Fibroblast of lung (primary cell): ENCODE results near the gene RAPGEF2. TPM values are rescaled to one million over a fixed set of nuclear protein-coding genes. Genes with fewer than 3 reads are reported as not detected.
"Not testable (repeated sequence)": the region's sequence is repeated elsewhere in the genome, so short reads cannot be mapped to it uniquely, and the experiment has no call there.

Experiments
- DNase-seq, 2 donors: peaks; one replicate each; pipeline versions ENCODE4 v3.0.0 to v3.0.0-alpha.2; 2010; ENCODE audit warnings: low read depth in 2 of 2
- H2AFZ ChIP-seq: 2 replicates; pipeline ENCODE4 v1.5.1; 2012; ENCODE audit warnings: low read length, control low read depth, inconsistent platforms
- H3K27ac ChIP-seq: 2 replicates; pipeline ENCODE4 v1.5.1; 2011; ENCODE audit warnings: low read length, control low read depth; ENCODE audit not compliant: insufficient read depth
- H3K27me3 ChIP-seq: 2 replicates; pipeline ENCODE4 v1.5.1; 2011; ENCODE audit warnings: mild to moderate bottlenecking, low read length; ENCODE audit not compliant: control insufficient read depth, insufficient read depth
- H3K36me3 ChIP-seq: 2 replicates; pipeline ENCODE4 v1.5.1; 2011; ENCODE audit warnings: low read length; ENCODE audit not compliant: control insufficient read depth, insufficient read depth
- H3K4me1 ChIP-seq: 2 replicates; pipeline ENCODE4 v1.5.1; 2011; ENCODE audit warnings: low read length; ENCODE audit not compliant: control insufficient read depth, insufficient read depth; ENCODE audit errors: extremely low read depth
- H3K4me2 ChIP-seq: 2 replicates; pipeline ENCODE4 v1.5.1; 2011; ENCODE audit warnings: low read length, control low read depth; ENCODE audit not compliant: insufficient read depth; ENCODE audit errors: extremely low read depth
- H3K4me3 ChIP-seq, 4 experiments: fragments of 200-600 bp in 1 of 4; sonication (generic) in 1 of 4; replicated peaks in 1 of 4; 2 replicates each; pipeline ENCODE4 v1.5.1; 2011 to 2016; ENCODE audit warnings: low read length in 4 of 4, low read depth in 3 of 4, mild to moderate bottlenecking in 3 of 4, control low read depth in 2 of 4, inconsistent platforms in 1 of 4, mixed read lengths in 1 of 4; ENCODE audit not compliant: insufficient read depth in 1 of 4; ENCODE audit errors: control extremely low read depth in 1 of 4
- H3K79me2 ChIP-seq: 2 replicates; pipeline ENCODE4 v1.5.1; 2012; ENCODE audit warnings: mild to moderate bottlenecking, low read length, inconsistent platforms; ENCODE audit not compliant: control insufficient read depth, insufficient read depth
- H3K9ac ChIP-seq: 2 replicates; pipeline ENCODE4 v1.5.1; 2011; ENCODE audit warnings: mild to moderate bottlenecking, low read length, control low read depth; ENCODE audit not compliant: insufficient read depth
- H3K9me3 ChIP-seq: 2 replicates; pipeline ENCODE4 v1.5.1; 2012; ENCODE audit warnings: low read depth, low read length; ENCODE audit not compliant: control insufficient read depth, insufficient read depth
- H4K20me1 ChIP-seq: 2 replicates; pipeline ENCODE4 v1.5.1; 2011; ENCODE audit warnings: low read length; ENCODE audit not compliant: control insufficient read depth, insufficient read depth; ENCODE audit errors: extremely low read depth
- CTCF ChIP-seq, 2 donors: IDR thresholded peaks in 1 of 2; conservative IDR thresholded peaks in 1 of 2; 1 replicate in 1 of 2; 2 replicates in 1 of 2; pipeline ENCODE4 v1.5.1; 2011 to 2012; ENCODE audit warnings: low read length in 2 of 2, control low read depth in 1 of 2, inconsistent platforms in 1 of 2, low read depth in 1 of 2, mild to moderate bottlenecking in 1 of 2
- EZH2 ChIP-seq: IDR thresholded peaks from 2 replicates; pipeline ENCODE4 v1.5.1; 2012; ENCODE audit warnings: low read length, control low read depth, mild to moderate bottlenecking; ENCODE audit errors: missing control alignments
- polyA plus RNA-seq, 2 donors: library from polyadenylated mRNA; depleted of rRNA in 1 of 2; stranded (reverse) in 1 of 2; unstranded in 1 of 2; fragments of >200 nt; gene quantifications; 2 replicates each; pipeline ENCODE4 v1.2.1, GENCODE V29; 2011 to 2012; ENCODE audit warnings: missing spikeins in 1 of 2
- total RNA-seq: library from RNA; depleted of rRNA; stranded (reverse); fragments of >200 nt; gene quantifications from 2 replicates; pipeline ENCODE4 v1.2.1, GENCODE V29; 2014

The RAPGEF2 gene
- total and polyA plus RNA-seq, 2 donors (not counting 1 experiment from before 2014, with no cell fraction given) = 45.5 to 58.5 TPM

- DNase-seq = no peak
- Histone ChIP-seq H3K79me2 (peaks cover 2% of the 10 kb centered on the region), H4K20me1 (no peaks in the 10 kb centered on the region), H3K4me1 (peaks cover 4% of the 10 kb centered on the region), H2AFZ (no peak overlapping the region), H3K4me2 (no peak overlapping the region), H3K27me3 (no peaks in the 10 kb centered on the region), H3K4me3 (no peak overlapping the region), H3K9me3 (no peaks in the 10 kb centered on the region), H3K9ac (no peak overlapping the region), H3K36me3 (no peaks in the 10 kb centered on the region), H3K27ac (no peak overlapping the region)
- TF ChIP-seq CTCF (conservative IDR thresholded peaks at IDR 0.05 in 1 of 2, IDR thresholded peaks at IDR 0.05 in 1 of 2; ENCODE audit: low read depth in 1 of 2, low read length in 2 of 2) (no peak), EZH2 (no peak)
Measured at GRCh38 chr4:159177265-159178150, 74.6 kb downstream of the RAPGEF2 start.

- TF ChIP-seq EZH2 = no peak
- Histone ChIP-seq H3K4me2 (no peak overlapping the region), H3K79me2 (peaks cover 2% of the 10 kb centered on the region), H3K36me3 (no peaks in the 10 kb centered on the region), H3K27me3 (no peaks in the 10 kb centered on the region), H3K4me1 (peaks cover 4% of the 10 kb centered on the region), H3K4me3 (no peak overlapping the region), H3K27ac (no peak overlapping the region), H2AFZ (no peak overlapping the region), H3K9me3 (no peaks in the 10 kb centered on the region), H4K20me1 (no peaks in the 10 kb centered on the region), H3K9ac (no peak overlapping the region)
- DNase-seq = peak; percentile 12 to 72
Measured at GRCh38 chr4:159178151-159178546, 75.3 kb downstream of the RAPGEF2 start.

- H3K4me2 ChIP-seq = peak overlapping the region; percentile 92
- H3K9ac ChIP-seq = no peak overlapping the region
- peak overlapping the region; percentile 51 for H3K27ac ChIP-seq
- TF ChIP-seq CTCF (conservative IDR thresholded peaks at IDR 0.05 in 1 of 2, IDR thresholded peaks at IDR 0.05 in 1 of 2; ENCODE audit: low read depth in 1 of 2, low read length in 2 of 2) (no peak), EZH2 (no peak)
- peak in 1 of 2 donors; percentile 43 for DNase-seq
- H2AFZ ChIP-seq = no peak overlapping the region
- peak overlapping the region in 3 of 4 experiments; percentile 15 to 40 (median 32) for H3K4me3 ChIP-seq
- H4K20me1 ChIP-seq = no peaks in the 10 kb centered on the region
- H3K9me3 ChIP-seq = no peaks in the 10 kb centered on the region
- no peaks in the 10 kb centered on the region for H3K36me3 ChIP-seq
- H3K27me3 ChIP-seq = no peaks in the 10 kb centered on the region
- peaks cover 2% of the 10 kb centered on the region for H3K79me2 ChIP-seq
- H3K4me1 ChIP-seq = peaks cover 4% of the 10 kb centered on the region
Measured at GRCh38 chr4:159178979-159179969, 76.4 kb downstream of the RAPGEF2 start.

GRCh38 chr4:159183885-159184605 is 81.2 kb downstream of the RAPGEF2 start:
- not testable (repeated sequence) for H4K20me1 ChIP-seq, H3K4me2 ChIP-seq, H3K9me3 ChIP-seq, H3K4me1 ChIP-seq, H3K4me3 ChIP-seq, H2AFZ ChIP-seq, H3K27ac ChIP-seq, H3K36me3 ChIP-seq, H3K79me2 ChIP-seq, H3K9ac ChIP-seq, DNase-seq, H3K27me3 ChIP-seq
